C4-2B (cell line): ENCODE data around the gene GALNTL6.

Source experiments
- H3K27ac ChIP-seq: fragments of 450-650 bp; 2 replicates; pipeline ENCODE4 v1.5.1; 2017
- CTCF ChIP-seq: fragments of 450-650 bp; conservative IDR thresholded peaks from 2 replicates; pipeline ENCODE4 v1.5.1; 2017; ENCODE audit warnings: mild to moderate bottlenecking
- ZFX ChIP-seq: fragments of 450-650 bp; IDR thresholded peaks from 2 replicates; pipeline ENCODE4 v1.6.1; 2017

Gene GALNTL6

GRCh38 chr4:172225457-172225856 lies 412.3 kb downstream of the GALNTL6 start:
- no peak overlapping the region for H3K27ac ChIP-seq
- TF ChIP-seq CTCF (no peak), ZFX (no peak)

- H3K27ac ChIP-seq = no peak overlapping the region
- no peak for TF ChIP-seq ZFX
- TF ChIP-seq CTCF = peak; percentile 17
These were observed 419.8 kb downstream of the GALNTL6 start for GRCh38 chr4:172232966-172233365.

- H3K27ac ChIP-seq = no peak overlapping the region
- TF ChIP-seq ZFX (no peak), CTCF (no peak)
These were observed 430.3 kb downstream of the GALNTL6 start for GRCh38 chr4:172243551-172243950.

GRCh38 chr4:172245516-172245915 lies 432.3 kb downstream of the GALNTL6 start:
- H3K27ac ChIP-seq = no peak overlapping the region
- TF ChIP-seq ZFX (no peak), CTCF (no peak)

GRCh38 chr4:172253409-172253808 lies 440.2 kb downstream of the GALNTL6 start:
- TF ChIP-seq CTCF (no peak), ZFX (no peak)
- no peak overlapping the region for H3K27ac ChIP-seq

- TF ChIP-seq CTCF (no peak), ZFX (no peak)
- H3K27ac ChIP-seq = no peak overlapping the region
These were observed 443.6 kb downstream of the GALNTL6 start for GRCh38 chr4:172256820-172257219.

- no peak overlapping the region for H3K27ac ChIP-seq
- TF ChIP-seq CTCF = no peak
- TF ChIP-seq ZFX = no peak
These were observed 457.2 kb downstream of the GALNTL6 start for GRCh38 chr4:172270397-172270796.
